ENCODE data around the gene CRHR1.
A peak's percentile ranks its signal among the peaks of the same experiment; 100 is the strongest.

Gene CRHR1

GRCh38 chr17:45775148-45775547, 9.0 kb upstream of the CRHR1 start:
- Mint-ChIP-seq H3K36me3 (ENCODE audit: low read depth) (no peaks in the 10 kb centered on the region), H3K27me3 (ENCODE audit: low read depth) (peaks cover 67% of the 10 kb centered on the region), H3K27ac (no peak overlapping the region), H3K9me3 (no peaks in the 10 kb centered on the region), H3K4me1 (no peaks in the 10 kb centered on the region), H3K4me3 (no peak overlapping the region)
- no peak for TF ChIP-seq CTCF (IDR thresholded peaks at IDR 0.05; ENCODE audit: unreplicated experiment in 3 of 3)

- Mint-ChIP-seq H3K4me3 (no peak overlapping the region), H3K27ac (no peak overlapping the region), H3K4me1 (no peaks in the 10 kb centered on the region), H3K36me3 (ENCODE audit: low read depth) (no peaks in the 10 kb centered on the region), H3K27me3 (ENCODE audit: low read depth) (peaks cover 68% of the 10 kb centered on the region), H3K9me3 (no peaks in the 10 kb centered on the region)
- no peak for TF ChIP-seq CTCF (IDR thresholded peaks at IDR 0.05; ENCODE audit: unreplicated experiment in 3 of 3)
Observed at GRCh38 chr17:45775576-45776011, 8.5 kb upstream of the CRHR1 start.

- H3K36me3 Mint-ChIP-seq (ENCODE audit: low read depth): no peaks in the 10 kb centered on the region
Observed at GRCh38 chr17:45776896-45777295, 7.2 kb upstream of the CRHR1 start.

GRCh38 chr17:45777388-45777787, 6.7 kb upstream of the CRHR1 start:
- Mint-ChIP-seq H3K27ac (no peak overlapping the region), H3K9me3 (no peaks in the 10 kb centered on the region), H3K4me1 (peaks cover 13% of the 10 kb centered on the region), H3K4me3 (no peak overlapping the region), H3K36me3 (ENCODE audit: low read depth) (no peaks in the 10 kb centered on the region), H3K27me3 (ENCODE audit: low read depth) (peaks cover 77% of the 10 kb centered on the region)
- TF ChIP-seq CTCF (IDR thresholded peaks at IDR 0.05; ENCODE audit: unreplicated experiment in 3 of 3): no peak

More at GRCh38 chr17:45776896-45777295, 7.2 kb upstream of the CRHR1 start:
- H3K4me1 Mint-ChIP-seq: peaks cover 9% of the 10 kb centered on the region
- H3K27ac Mint-ChIP-seq: no peak overlapping the region
- H3K4me3 Mint-ChIP-seq: no peak overlapping the region
- no peak for TF ChIP-seq CTCF (IDR thresholded peaks at IDR 0.05; ENCODE audit: unreplicated experiment in 3 of 3)
- H3K27me3 Mint-ChIP-seq (ENCODE audit: low read depth): peaks cover 73% of the 10 kb centered on the region
- H3K9me3 Mint-ChIP-seq: no peaks in the 10 kb centered on the region

- H3K27me3 Mint-ChIP-seq (ENCODE audit: low read depth): peaks cover 89% of the 10 kb centered on the region
- no peaks in the 10 kb centered on the region for H3K36me3 Mint-ChIP-seq (ENCODE audit: low read depth)
- H3K9me3 Mint-ChIP-seq: no peaks in the 10 kb centered on the region
- H3K27ac Mint-ChIP-seq: no peak overlapping the region
- H3K4me3 Mint-ChIP-seq: no peak overlapping the region
- peaks cover 13% of the 10 kb centered on the region for H3K4me1 Mint-ChIP-seq
- no peak for TF ChIP-seq CTCF (IDR thresholded peaks at IDR 0.05; ENCODE audit: unreplicated experiment in 3 of 3)
Observed at GRCh38 chr17:45780921-45781320, 3.2 kb upstream of the CRHR1 start.

GRCh38 chr17:45782889-45783592, 1.1 kb upstream of the CRHR1 start:
- no peaks in the 10 kb centered on the region for H3K9me3 Mint-ChIP-seq
- peaks cover 13% of the 10 kb centered on the region for H3K4me1 Mint-ChIP-seq
- no peaks in the 10 kb centered on the region for H3K36me3 Mint-ChIP-seq (ENCODE audit: low read depth)
- H3K27me3 Mint-ChIP-seq (ENCODE audit: low read depth): peaks cover 90% of the 10 kb centered on the region
- H3K27ac Mint-ChIP-seq: no peak overlapping the region
- peak; percentile 72 to 73 (median 73) for TF ChIP-seq CTCF (IDR thresholded peaks at IDR 0.05; ENCODE audit: unreplicated experiment in 3 of 3)
- peak overlapping the region; percentile 82 to 87 (median 85) for H3K4me3 Mint-ChIP-seq

All from nephron (organoid).